PC-3 (cell line): Measurements from ENCODE around the gene LRRC3B.

Experiments used
- EZH2phosphoT487 ChIP-seq: fragments of 300-600 bp; sonication (generic); IDR thresholded peaks from 2 replicates; pipeline ENCODE4 v1.6.1; 2018; ENCODE audit warnings: mild to moderate bottlenecking, antibody characterized with exemption, low read length, borderline replicate concordance
- TF ChIP-seq, protein P1 (sequence below): fragments of 300-600 bp; sonication (generic); conservative IDR thresholded peaks from 2 replicates; pipeline ENCODE4 v1.5.1; 2017; ENCODE audit warnings: antibody characterized with exemption, low read depth, mild to moderate bottlenecking, low read length

GRCh38 chr3:26675336-26675735, 52.8 kb downstream of the LRRC3B start:
- TF ChIP-seq, protein P1, sequence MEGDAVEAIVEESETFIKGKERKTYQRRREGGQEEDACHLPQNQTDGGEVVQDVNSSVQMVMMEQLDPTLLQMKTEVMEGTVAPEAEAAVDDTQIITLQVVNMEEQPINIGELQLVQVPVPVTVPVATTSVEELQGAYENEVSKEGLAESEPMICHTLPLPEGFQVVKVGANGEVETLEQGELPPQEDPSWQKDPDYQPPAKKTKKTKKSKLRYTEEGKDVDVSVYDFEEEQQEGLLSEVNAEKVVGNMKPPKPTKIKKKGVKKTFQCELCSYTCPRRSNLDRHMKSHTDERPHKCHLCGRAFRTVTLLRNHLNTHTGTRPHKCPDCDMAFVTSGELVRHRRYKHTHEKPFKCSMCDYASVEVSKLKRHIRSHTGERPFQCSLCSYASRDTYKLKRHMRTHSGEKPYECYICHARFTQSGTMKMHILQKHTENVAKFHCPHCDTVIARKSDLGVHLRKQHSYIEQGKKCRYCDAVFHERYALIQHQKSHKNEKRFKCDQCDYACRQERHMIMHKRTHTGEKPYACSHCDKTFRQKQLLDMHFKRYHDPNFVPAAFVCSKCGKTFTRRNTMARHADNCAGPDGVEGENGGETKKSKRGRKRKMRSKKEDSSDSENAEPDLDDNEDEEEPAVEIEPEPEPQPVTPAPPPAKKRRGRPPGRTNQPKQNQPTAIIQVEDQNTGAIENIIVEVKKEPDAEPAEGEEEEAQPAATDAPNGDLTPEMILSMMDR: no peak
- TF ChIP-seq EZH2phosphoT487: no peak
